AG04449 (cell line): Measurements from ENCODE around the gene GMPPB.

Source experiments
- CTCF ChIA-PET: fragments of 350-600 bp; formaldehyde crosslinking; extraction: SDS; loops from one replicate; lab custom pipeline; 2021; ENCODE audit warnings: antibody characterized with exemption; lab: Yijun Ruan, JAX
- POLR2A ChIA-PET: fragments of 400-600, 350-600 bp; formaldehyde crosslinking; extraction: SDS; loops from one replicate; lab custom pipeline; 2020; ENCODE audit warnings: antibody characterized with exemption, inconsistent platforms; lab: Yijun Ruan, JAX
- DNase-seq: peaks from one replicate; pipeline ENCODE4 v3.0.0-alpha.2; 2010; ENCODE audit warnings: low read depth, low spot score
- H3K4me3 ChIP-seq: 2 replicates; pipeline ENCODE4 v1.5.1; 2011; ENCODE audit warnings: low read depth, mild to moderate bottlenecking, control low read depth, low read length
- TF ChIP-seq, protein P1 (sequence below): IDR thresholded peaks from one replicate; pipeline ENCODE4 v1.5.1; 2011; ENCODE audit warnings: mild to moderate bottlenecking, moderate library complexity, low read length, control low read depth, inconsistent platforms; ENCODE audit not compliant: insufficient read depth; ENCODE audit errors: missing control alignments

The GMPPB gene

DNA sequence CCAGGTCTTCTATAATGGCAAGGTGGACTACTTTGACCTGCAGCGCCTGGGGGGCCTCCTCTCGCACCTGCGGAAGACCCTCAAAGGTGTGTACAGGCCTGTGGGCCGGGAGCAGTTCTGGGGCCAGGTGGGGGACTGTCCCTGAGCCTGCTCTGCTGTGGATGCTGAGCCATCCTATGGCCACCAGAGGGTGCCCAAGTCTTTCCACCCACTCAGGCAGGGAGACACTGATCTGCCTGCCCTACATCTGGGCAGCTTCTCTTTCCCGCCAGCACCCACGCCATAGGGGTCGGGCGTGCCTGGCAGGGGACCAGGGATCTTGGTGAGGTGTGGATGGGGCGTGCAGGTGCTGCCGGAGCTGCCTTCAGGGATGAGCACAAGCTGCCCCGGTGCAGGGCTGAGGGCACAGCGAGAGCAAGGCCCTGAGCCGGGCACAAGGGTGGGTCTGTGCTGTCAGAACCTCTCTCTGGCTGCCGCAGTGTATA lies 20.3 kb downstream of the GMPPB start:
- H3K4me3 ChIP-seq, result no peak overlapping the region
- POLR2A ChIA-PET, result no interaction called here
- no peak for DNase-seq
- TF ChIP-seq, protein P1, sequence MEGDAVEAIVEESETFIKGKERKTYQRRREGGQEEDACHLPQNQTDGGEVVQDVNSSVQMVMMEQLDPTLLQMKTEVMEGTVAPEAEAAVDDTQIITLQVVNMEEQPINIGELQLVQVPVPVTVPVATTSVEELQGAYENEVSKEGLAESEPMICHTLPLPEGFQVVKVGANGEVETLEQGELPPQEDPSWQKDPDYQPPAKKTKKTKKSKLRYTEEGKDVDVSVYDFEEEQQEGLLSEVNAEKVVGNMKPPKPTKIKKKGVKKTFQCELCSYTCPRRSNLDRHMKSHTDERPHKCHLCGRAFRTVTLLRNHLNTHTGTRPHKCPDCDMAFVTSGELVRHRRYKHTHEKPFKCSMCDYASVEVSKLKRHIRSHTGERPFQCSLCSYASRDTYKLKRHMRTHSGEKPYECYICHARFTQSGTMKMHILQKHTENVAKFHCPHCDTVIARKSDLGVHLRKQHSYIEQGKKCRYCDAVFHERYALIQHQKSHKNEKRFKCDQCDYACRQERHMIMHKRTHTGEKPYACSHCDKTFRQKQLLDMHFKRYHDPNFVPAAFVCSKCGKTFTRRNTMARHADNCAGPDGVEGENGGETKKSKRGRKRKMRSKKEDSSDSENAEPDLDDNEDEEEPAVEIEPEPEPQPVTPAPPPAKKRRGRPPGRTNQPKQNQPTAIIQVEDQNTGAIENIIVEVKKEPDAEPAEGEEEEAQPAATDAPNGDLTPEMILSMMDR, result peak; percentile 90
- CTCF ChIA-PET, result interaction anchor here (0.9 to 7.8 kb wide), 14 partner anchors 10 to 226 kb away, joined by 3 to 74 read pairs (median 4); partner anchors contain the start of genes AMIGO3 and IP6K1

DNA sequence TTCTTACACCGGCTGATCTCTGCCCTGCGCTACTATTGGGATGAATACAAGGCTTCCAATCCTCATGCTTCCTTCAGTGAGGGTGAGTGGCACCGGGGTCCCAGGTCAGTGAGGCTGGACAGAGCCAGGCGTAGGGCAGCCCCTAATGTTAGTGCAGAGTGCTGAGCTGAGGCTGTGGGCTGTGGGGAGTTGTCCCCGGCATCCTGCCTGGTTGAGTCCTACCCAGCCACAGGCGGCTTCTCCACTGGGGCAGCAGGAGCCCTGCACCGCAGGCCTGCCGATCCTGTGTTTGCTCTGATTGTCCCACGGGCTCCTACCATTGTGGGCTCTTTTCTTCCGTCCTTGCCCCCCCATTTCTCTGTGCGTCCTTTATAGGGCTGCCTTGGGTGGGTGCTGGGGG lies 21.1 kb downstream of the GMPPB start:
- ChIA-PET CTCF (interaction anchor here (0.9 to 7.8 kb wide), 13 partner anchors 9 to 227 kb away, joined by 3 to 74 read pairs (median 4); partner anchors contain the start of gene AMIGO3), POLR2A (no interaction called here)
- no peak for DNase-seq
- no peak overlapping the region for H3K4me3 ChIP-seq
- TF ChIP-seq, protein P1, result no peak

DNA sequence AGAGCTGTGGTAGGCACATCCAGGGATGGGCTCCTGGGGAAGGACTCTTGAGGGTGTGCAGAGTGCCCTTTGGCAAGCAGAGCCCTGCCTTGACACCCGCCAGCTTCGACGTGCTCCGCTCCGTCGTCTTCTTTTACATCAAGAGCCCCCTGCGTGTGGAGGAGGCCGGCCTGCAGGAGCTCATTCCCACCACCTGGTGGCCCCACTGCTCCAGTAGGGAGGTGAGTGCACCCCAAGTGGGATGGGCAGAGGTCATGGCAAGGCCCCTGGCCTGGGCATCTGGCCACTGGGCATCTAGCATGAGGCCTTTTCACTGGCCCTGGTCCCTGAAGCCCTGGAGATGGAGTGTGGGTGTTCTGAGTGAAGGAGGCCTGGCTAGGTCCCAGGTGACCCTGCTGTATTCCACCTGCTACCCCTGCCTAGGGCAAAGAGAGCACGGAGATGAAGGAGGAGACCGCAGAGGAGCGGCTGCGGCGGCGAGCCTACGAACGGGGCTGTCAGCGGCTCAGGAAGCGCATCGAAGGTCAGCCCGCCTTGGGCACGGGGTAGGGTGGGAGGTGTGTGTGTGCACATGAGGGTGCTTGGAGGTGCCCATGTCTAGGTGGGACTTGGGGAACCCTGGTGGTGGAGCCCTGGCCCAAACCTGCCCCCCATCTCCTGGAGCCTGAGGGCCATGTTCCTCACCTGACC lies 22.2 kb downstream of the GMPPB start:
- TF ChIP-seq, protein P1, result peak; percentile 64
- no peak overlapping the region for H3K4me3 ChIP-seq
- POLR2A ChIA-PET, result interaction anchor here (0.6 kb wide), 1 partner anchor 1234 kb away, joined by 3 read pairs; no protein-coding TSS in a partner anchor
- CTCF ChIA-PET, result interaction anchor here (0.7 to 7.8 kb wide), 18 partner anchors 9 to 228 kb away, joined by 3 to 74 read pairs (median 4); partner anchors contain the start of genes AMIGO3 and MON1A
- DNase-seq, result no peak

DNA sequence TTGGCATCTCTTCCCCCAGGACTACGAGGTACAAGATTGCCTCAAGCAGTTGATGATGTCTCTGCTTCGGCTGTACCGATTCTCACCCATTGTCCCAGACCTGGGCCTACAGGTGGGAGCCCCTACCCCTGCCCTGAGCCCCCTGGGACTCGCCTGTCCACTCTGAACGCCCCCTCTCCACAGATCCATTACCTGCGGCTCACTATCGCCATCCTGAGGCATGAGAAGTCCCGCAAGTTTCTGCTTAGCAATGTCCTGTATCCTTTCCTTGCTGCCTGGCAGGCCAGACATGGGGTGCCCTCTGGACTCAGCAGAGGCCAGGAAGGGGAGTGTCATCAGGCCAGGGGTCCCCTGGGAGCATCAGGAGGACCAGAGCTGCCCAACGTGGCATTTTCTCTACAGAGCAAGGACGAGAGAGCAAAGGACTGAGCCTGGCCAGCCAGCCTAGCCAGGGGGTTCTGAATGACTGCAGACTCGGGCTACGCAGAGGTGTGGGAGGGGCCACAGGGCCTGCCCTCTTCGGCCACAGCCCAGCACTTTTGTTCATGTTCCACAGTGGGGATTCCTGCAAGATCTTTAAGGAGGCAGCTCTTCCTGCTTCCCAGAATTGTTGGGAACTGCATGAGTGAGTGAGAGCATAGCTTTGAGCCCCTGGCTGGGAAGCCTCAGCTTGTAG lies 23.2 kb downstream of the GMPPB start:
- TF ChIP-seq, protein P1, result no peak
- CTCF ChIA-PET, result interaction anchor here (0.7 to 7.8 kb wide), 14 partner anchors 8 to 229 kb away, joined by 3 to 74 read pairs (median 4); partner anchors contain the start of genes AMIGO3 and MON1A
- POLR2A ChIA-PET, result no interaction called here
- no peak for DNase-seq
- H3K4me3 ChIP-seq, result no peak overlapping the region

DNA sequence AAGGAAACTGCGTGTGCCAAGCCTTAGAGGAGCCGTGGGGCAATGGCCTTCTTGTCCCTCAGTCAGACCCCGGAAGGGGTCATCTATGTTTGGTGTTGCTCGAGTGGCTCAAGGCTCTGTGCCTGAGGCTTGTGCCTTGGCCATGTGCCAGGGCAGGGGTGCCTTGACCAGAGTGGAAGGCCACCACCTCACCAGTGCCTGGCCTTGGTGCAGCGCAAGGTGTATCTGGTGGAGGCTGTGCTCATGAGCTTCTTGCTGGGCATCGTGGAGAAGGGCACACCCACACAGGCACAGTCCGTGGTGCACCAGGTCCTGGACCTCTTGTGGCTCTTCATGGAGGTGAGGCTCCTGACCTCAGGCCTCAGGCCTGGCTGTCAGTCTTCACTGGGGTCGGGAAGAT lies 23.7 kb downstream of the GMPPB start:
- no peak for DNase-seq
- TF ChIP-seq, protein P1, result no peak
- H3K4me3 ChIP-seq, result no peak overlapping the region
- POLR2A ChIA-PET, result no interaction called here
- CTCF ChIA-PET, result interaction anchor here (1.0 to 7.8 kb wide), 4 partner anchors 13 to 160 kb away, joined by 3 to 51 read pairs (median 26); no protein-coding TSS in a partner anchor
